Nucleus accumbens (tissue), 56 donors: Measurements from ENCODE around the gene SEMA6A.
"Not testable (repeated sequence)": the region's sequence is repeated elsewhere in the genome, so short reads cannot be mapped to it uniquely, and the experiment has no call there.

ENCODE experiments used
- DNase-seq, 56 donors: peaks; one replicate each; lab custom pipeline; 2025; lab: John Stamatoyannopoulos, UW

SEMA6A gene

GRCh38 chr5:116553366-116553765 is 21.3 kb downstream of the SEMA6A start:
- DNase-seq = peak in 45 of 56 donors; percentile 15 to 91 (median 53)

DNA sequence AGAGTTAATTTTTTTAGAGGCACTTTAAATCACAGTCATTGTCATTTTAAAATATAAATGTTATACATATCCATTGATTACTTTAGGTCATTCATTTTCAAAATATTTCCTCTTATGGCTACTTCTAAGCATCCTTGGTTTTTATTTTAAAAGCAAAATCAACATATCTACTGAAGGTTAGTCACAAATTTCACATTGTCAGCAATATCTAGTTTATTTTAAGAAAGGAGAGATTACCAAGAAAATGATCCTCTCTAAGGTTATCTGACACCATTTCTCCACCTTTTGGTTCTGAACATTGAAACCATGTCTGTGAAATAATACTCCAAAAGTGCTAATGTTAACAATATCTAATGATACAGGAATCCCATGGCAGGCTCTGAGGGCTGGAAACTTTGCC is 24.5 kb downstream of the SEMA6A start:
- no peak for DNase-seq

DNA sequence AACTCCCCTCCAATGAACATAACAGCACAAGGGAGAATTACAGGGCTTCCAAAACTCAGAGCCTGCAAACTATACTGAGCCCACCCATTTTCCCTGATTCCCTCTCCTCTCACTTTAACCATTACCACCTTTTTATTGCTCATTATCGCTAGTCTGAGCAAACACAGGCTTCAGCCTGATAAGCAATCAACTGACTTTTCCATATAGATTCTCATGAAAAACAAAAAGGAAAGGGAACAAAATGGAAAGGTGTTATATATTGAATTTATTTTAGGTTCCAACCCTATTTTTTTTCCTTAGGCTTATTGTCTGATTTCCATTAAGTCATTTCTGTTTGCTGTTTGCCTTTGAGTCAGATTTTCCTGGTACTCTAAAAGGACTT is 27.9 kb downstream of the SEMA6A start:
- no peak for DNase-seq

DNA sequence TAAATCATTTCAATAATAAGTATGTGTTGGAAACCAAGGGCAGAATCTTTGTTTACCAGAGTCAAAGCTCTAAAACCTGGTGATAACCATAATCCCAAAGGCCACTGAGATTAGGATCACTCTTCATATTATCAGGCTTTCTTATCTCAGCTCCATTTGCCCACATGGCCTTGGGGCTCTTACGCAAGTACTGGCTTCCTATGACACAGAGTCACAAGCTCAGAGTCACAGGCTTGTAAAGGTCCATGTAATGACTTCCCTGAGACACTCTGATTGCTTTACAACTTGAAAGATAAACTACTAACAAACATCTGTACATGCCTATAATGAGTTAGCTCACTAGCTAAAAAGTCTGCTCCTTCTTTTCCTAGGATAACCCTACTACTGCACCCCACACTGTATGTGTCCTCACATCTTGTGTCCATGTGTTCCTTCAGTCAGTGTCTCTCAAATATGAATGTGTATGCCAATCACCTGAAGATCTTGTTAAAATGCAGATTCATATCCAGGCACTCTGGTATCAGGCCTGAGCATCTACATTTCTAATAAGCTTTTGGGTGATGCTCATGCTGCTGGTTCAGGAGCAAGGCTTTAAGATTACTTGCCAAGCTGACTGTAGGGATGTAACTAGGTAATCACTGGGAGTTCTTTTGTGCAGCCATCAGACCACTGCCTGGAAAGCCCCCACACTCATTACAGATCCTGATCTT is 28.4 kb downstream of the SEMA6A start:
- DNase-seq = no peak

DNA sequence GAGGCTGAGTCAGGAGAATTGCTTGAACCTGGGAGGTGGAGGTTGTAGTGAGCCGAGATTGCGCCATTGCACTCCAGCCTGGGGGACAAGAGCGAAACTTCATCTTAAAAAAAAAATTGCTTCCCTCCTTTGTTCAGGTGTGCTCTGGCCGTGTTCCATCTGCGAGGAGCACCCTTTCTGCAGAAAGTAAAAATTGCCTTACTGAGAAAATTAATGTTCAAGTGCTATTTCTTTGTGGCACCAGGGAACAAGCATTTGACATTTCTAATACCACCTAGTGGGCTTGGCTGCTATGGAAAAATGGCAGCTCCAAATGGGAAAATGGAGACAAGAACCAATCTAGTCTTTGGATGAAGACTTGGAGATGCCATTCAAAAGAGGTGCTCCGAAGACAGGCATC is 29.2 kb downstream of the SEMA6A start:
- not testable (repeated sequence) for DNase-seq

GRCh38 chr5:116544531-116545241 is 29.9 kb downstream of the SEMA6A start:
- no peak for DNase-seq

DNA sequence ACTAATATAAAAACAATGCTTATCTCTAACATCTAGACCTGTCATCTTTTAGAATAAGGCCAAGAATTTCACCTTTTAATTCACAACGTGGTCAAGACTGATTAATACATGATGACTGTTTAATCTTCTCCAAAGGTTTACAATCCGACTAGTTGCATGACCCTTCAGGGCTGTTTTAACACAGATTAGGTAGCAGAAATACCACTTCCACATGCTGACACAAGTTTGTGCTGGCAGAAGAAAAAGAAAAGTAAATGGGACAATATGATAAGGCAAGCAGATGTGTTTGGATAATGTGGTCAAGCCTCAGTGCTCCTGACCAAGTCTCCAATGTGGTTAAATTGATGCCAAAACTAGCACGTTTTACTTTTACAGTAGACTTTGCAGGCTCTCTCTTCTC is 31.1 kb downstream of the SEMA6A start:
- DNase-seq = no peak

DNA sequence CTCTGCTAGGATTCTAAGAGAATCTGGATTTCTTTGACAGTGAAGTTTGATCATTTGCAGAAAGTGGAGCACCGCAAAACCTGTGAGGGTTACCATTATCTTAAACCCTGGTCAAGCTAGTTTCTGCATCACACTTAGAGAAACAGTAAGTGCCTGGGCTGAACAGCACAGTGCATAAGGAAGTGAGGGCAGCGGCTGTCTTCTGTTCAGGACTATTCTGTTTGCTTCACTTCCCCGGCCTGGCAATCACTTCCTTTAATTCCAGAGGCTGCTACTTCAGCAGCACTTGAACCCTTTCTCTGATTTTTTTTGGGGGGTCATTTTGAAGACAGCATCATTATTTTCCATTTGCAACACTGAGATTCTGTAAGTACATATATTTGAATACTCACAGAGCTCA is 32.0 kb downstream of the SEMA6A start:
- DNase-seq = no peak

DNA sequence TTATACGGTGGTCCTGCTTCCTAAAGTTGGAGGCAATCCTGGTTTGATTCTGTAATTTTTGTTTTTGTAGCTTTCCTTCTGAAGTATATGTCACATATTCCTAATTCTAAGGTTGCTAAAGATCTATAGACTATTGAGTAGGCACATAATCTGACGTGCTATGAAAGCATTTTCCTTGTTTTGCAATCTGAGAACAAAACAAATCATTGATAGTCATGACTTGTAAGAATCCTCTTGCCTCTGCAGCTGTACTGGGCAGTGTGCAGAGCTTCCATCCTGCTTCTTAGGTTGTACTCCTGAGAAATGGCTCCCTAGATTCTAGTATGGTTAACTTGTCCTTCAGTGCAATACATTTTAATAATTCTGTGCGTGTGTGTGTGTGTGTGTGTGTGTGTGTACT is 35.4 kb downstream of the SEMA6A start:
- no peak for DNase-seq

DNA sequence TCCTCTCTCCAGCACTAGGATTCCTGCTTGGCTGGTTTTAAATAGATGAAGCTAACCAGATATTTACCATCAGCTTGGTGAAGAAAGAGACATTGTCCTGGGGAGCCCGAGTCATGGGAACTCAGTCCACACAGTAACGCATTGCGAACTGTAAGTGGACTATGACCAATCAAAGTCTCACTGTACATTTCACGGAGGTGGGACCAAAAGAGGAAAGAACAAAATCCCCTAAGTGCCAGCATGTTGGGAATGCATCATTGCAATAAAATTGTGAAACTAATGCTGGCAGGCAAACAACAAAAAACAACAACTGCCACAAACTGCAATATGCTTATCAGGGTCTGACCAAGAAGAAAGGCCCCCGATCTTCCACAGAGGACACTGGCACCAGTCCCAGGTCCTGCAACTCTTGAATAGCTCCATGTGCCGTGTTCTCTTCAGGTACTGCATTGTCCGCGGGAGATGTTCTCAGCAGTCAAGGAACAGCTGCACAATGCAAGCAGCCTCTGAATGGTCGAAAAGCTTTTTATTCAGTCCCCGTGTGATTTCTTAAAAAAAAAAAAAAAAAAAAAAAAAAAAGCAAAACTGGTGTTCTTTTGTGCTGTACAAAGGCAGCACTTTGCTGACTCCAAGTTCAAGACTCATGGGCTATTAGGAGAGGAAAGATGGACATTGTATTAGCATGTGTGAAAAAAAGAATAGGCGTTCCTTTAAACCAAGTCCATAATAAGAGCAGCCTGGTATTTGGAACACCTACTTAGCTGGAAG is 38.1 kb downstream of the SEMA6A start:
- peak in 28 of 56 donors; percentile 6 to 61 (median 36) for DNase-seq

DNA sequence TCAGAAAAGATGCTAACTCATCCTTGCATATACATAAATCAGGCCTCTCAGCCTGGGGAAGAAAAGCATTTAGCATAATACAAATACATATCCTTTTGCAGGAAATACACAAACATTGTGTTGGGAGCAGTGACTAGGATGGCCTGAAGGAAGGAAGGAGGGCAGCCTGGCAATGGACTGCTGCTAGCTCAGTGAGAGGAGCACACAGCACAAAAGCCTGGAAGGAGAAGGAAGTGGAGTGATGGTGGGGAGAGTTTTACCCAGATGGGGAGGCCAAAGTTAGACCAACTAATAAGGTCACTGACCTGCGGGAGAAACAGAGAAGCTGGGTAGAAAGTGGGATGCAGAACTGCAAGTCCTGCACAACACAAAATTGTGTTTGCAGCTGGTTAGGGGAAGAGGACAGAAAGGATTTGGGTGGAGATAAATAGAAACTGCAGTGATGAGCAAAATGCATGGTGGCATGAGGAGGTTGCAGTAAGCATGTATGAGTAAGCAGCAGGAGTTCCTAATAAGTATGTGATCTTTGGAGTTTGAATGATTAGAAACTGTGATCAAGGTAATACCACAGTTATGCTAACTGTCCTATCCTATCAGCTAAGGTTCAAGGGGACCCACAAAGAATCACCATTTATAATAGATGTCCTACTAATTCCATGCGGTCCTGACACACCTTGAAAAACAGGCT is 39.5 kb downstream of the SEMA6A start:
- no peak for DNase-seq

- DNase-seq = no peak
These were observed 41.7 kb downstream of the SEMA6A start for GRCh38 chr5:116532762-116533525.

DNA sequence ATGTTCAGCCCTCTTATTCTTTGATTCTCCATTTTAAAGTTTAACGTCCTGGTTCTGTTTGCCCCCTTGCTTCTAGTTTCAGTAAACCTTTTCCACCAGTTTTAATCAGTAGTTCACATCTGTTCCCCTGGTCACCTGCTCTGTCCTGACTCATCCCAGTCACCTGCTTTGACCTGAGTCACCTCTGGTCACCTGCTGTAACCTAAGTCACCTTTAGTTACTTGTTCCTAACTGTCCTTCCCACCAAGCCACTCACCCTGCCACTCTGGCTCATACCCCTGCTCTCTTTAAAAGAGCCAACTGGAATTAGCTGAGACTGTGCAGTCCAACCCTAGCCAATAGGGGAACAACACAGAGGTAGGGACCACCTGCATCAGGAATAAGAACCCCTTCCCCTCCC is 43.0 kb downstream of the SEMA6A start:
- DNase-seq = no peak

- DNase-seq = no peak
These were observed 43.5 kb downstream of the SEMA6A start for GRCh38 chr5:116531117-116531516.

GRCh38 chr5:116530276-116530675 is 44.3 kb downstream of the SEMA6A start:
- DNase-seq = no peak

DNA sequence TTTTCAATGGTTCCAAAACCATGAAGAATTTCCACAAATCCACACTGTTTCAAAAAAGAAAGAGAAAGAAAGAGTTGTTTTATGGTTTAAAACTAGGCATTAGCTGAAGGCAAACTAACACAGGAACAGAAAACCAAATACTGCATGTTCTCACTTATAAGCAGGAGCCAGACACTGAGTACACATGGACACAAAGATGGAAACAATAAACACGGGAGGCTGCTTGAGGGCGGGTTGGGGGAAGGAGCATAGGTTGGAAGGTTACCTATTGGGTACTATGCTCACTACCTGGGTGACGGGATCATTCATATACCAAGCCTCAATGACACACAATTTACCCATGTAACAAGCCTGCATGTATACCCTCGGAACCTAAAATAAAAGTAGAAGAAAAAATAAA is 45.0 kb downstream of the SEMA6A start:
- DNase-seq = no peak

DNA sequence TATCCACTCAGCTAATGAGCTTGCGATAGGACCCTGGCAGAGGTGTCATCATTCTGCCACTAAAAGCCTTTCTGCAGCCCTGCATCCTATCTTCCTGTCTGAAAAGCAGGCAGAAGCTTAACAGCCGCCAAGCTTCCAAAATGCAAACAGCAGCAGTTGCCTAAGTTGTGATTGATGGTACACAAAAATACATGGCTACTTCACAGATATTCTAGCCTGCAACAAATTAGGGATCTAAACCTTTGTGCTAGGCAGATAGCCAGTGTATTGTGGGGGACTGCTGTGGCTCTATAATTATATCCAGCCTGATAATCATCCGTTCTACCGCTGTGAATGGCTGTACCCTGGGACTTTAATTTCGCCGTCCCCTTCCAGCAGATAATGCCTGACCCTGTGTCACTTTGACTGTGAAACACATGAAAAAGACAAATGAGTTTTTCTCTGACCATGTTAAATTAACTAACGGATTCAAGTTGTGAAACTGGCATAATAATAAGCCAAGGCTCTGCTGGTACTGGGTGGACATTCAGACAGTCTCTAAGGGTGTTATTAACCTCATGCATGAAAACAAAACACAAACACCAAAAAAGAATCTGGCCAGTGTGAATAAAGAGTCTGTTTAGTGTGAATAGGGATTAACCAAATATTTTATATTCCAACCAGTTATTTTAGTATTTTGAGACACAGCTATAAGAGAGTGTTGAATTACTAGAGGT is 45.9 kb downstream of the SEMA6A start:
- peak in 2 of 56 donors; percentile 17 to 48 for DNase-seq

- no peak for DNase-seq
These were observed 47.0 kb downstream of the SEMA6A start for GRCh38 chr5:116527582-116527981.

- no peak for DNase-seq
These were observed 48.9 kb downstream of the SEMA6A start for GRCh38 chr5:116525674-116526073.

GRCh38 chr5:116524966-116525365 is 49.7 kb downstream of the SEMA6A start:
- no peak for DNase-seq
